GM10266 (cell line): ENCODE data around the gene LYRM9.
A peak's percentile ranks its signal among the peaks of the same experiment; 100 is the strongest.

Source experiments
- DNase-seq: peaks from one replicate; pipeline ENCODE4 v3.0.0; 2012; ENCODE audit errors: extremely low spot score
- CTCF ChIP-seq: IDR thresholded peaks from 2 replicates; pipeline ENCODE4 v1.5.1; 2012; ENCODE audit warnings: mild to moderate bottlenecking, low read depth; ENCODE audit not compliant: control insufficient read depth, insufficient read depth; ENCODE audit errors: missing control alignments

Gene LYRM9

DNA sequence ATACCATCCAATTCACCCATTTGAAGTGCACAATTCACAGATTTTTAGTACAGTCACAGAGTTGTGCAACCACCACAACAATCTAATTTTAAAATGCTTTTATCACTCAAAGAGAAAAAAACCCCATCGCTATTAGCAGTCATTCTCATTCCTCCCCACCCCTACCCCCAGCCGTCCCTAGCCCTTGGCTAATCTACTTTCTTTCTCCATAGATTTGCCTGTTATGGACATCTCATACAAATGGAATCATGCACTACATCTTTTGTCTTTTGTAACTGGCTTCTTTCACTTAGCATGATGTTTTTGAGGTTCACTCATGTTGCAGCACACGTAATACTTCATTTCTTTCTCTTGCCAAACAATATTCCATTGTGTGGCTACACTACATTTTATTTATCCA, 20.4 kb downstream of the LYRM9 start:
- no peak for TF ChIP-seq CTCF
- DNase-seq: no peak

GRCh38 chr17:27871407-27871806, 21.8 kb downstream of the LYRM9 start:
- no peak for DNase-seq
- TF ChIP-seq CTCF: no peak

DNA sequence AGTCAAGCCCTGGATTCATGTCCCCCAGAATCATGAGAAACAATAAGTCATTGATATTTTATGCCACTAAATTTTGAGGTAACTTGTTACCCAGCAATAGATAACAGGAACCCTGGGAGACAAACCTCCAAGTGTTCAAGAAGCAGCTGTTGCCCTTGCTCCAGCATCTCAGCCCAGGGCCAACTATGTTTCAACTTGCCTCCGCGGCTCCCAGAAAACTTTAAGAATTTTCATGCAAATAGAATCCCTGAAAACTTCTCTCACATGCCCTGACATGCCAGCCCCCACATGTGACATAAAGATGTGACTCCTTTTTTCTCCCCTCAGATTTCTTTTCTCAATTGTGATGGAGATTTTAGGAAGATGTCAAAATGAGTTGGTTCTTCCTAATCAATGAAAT, 22.8 kb downstream of the LYRM9 start:
- no peak for TF ChIP-seq CTCF
- DNase-seq: no peak

DNA sequence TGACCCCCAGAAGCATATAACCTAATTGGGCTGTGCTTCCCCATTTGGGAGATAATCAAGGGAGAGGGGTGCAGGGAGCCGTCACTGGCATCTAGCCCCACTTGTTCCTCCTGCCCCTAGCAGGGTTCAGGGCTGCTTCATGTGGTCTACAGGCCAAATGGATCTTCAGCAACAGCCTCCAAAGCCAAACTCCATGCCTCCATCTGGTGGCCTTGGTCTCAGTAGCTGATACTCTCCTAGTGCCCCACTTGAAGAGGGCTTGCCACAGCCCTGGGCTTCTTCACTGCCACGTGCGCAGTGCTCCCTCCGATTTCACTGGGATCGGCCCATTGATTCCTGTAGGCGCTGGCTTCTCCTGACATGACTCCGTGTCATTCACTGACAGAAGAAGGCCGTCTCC, 24.6 kb downstream of the LYRM9 start:
- no peak for DNase-seq
- TF ChIP-seq CTCF: peak; percentile 4

DNA sequence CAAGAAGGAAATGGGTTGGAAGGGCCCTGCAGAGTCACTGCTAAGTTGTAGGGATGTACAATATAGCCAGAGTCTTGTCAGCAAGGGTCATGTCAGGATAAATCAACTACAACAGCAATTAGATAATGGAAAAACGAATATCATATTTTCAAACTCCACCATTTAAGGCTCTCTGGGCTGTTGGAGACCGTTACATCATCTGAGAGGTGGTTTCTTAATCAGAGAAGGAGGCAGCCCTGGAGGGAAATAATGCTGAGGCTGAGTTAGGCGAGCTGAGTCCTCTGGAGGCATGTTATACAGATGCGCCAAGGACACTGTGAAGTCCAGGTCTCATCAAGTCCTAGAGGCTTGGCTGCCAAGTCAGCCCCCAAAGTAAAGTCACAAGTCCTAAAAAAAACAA, 30.3 kb downstream of the LYRM9 start:
- TF ChIP-seq CTCF: no peak
- DNase-seq: no peak

GRCh38 chr17:27862004-27862403, 31.2 kb downstream of the LYRM9 start:
- no peak for TF ChIP-seq CTCF
- DNase-seq: no peak

GRCh38 chr17:27860971-27861664, 32.0 kb downstream of the LYRM9 start:
- DNase-seq: no peak
- no peak for TF ChIP-seq CTCF
